DND-41 (cell line): ENCODE results near the gene MEGF6.

Source experiments
- ATAC-seq: fragments of 200-7000 bp; cut with Tn5 transposase; 3 replicates; pipeline ENCODE4 v1.9.1; 2021; ENCODE audit warnings: low read depth; ENCODE audit not compliant: insufficient read depth
- DNase-seq: peaks from one replicate; pipeline ENCODE4 v3.0.0-alpha.2; 2020
- H2AFZ ChIP-seq: 2 replicates; pipeline ENCODE4 v1.6.0; 2012; ENCODE audit warnings: low read depth, low read length
- H3K27ac ChIP-seq: 2 replicates; pipeline ENCODE4 v1.5.1; 2012; ENCODE audit warnings: low read length, inconsistent platforms
- H3K27me3 ChIP-seq: fragments of 200-600 bp; sonication (generic); 2 replicates; pipeline ENCODE4 v1.6.0; 2012; ENCODE audit warnings: low read length, mild to moderate bottlenecking, inconsistent platforms; ENCODE audit not compliant: insufficient read depth, poor library complexity
- H3K36me3 ChIP-seq: 2 replicates; pipeline ENCODE4 v1.5.1; 2012; ENCODE audit warnings: low read length, inconsistent platforms; ENCODE audit not compliant: insufficient read depth
- H3K4me1 ChIP-seq: 2 replicates; pipeline ENCODE4 v1.5.1; 2012; ENCODE audit warnings: mild to moderate bottlenecking, low read length; ENCODE audit not compliant: insufficient read depth
- H3K4me2 ChIP-seq: 2 replicates; pipeline ENCODE4 v1.6.0; 2012; ENCODE audit warnings: mild to moderate bottlenecking, moderate library complexity, low read length, inconsistent platforms; ENCODE audit not compliant: insufficient read depth
- H3K4me3 ChIP-seq, 2 experiments: fragments of 200-600 bp in 1 of 2; shearing (Covaris generic) in 1 of 2; 2 replicates each; pipeline ENCODE4 v1.5.1; 2012 to 2016; ENCODE audit warnings: inconsistent platforms in 2 of 2, low read length in 2 of 2, mild to moderate bottlenecking in 2 of 2, low read depth in 1 of 2, moderate library complexity in 1 of 2
- H3K79me2 ChIP-seq: 2 replicates; pipeline ENCODE4 v1.6.0; 2012; ENCODE audit warnings: low read length, inconsistent platforms; ENCODE audit not compliant: insufficient read depth
- H3K9ac ChIP-seq: 2 replicates; pipeline ENCODE4 v1.6.0; 2012; ENCODE audit warnings: low read depth, mild to moderate bottlenecking, inconsistent platforms, low read length, moderate library complexity
- H3K9me3 ChIP-seq: 2 replicates; pipeline ENCODE4 v1.5.1; 2012; ENCODE audit warnings: low read length, moderate library complexity, mild to moderate bottlenecking, inconsistent platforms; ENCODE audit not compliant: insufficient read depth, severe bottlenecking
- H4K20me1 ChIP-seq: 2 replicates; pipeline ENCODE4 v1.6.0; 2012; ENCODE audit warnings: low read length; ENCODE audit not compliant: insufficient read depth
- CTCF ChIP-seq: IDR thresholded peaks from 2 replicates; pipeline ENCODE4 v1.5.1; 2012; ENCODE audit warnings: borderline replicate concordance, low read length, moderate library complexity, mild to moderate bottlenecking; ENCODE audit not compliant: poor library complexity, severe bottlenecking; ENCODE audit errors: extremely low read depth
- EZH2 ChIP-seq: IDR thresholded peaks from 3 replicates; pipeline ENCODE4 v1.6.1; 2012; ENCODE audit warnings: borderline replicate concordance, low read depth, mild to moderate bottlenecking, moderate library complexity, low read length, inconsistent platforms; ENCODE audit not compliant: severe bottlenecking

MEGF6 gene

GRCh38 chr1:3494321-3495308, 116.7 kb downstream of the MEGF6 start:
- Histone ChIP-seq H3K4me1 (peaks cover 3% of the 10 kb centered on the region), H3K79me2 (no peaks in the 10 kb centered on the region), H3K27ac (no peak overlapping the region), H3K9ac (no peak overlapping the region), H3K27me3 (no peaks in the 10 kb centered on the region), H2AFZ (no peak overlapping the region), H4K20me1 (peaks cover 6% of the 10 kb centered on the region; the same call in 1 of the 2 replicates), H3K9me3 (no peaks in the 10 kb centered on the region), H3K4me2 (no peak overlapping the region), H3K4me3 (no peak overlapping the region), H3K36me3 (no peaks in the 10 kb centered on the region)
- no peak for ATAC-seq
- no peak for DNase-seq
- TF ChIP-seq EZH2 = no peak
- TF ChIP-seq CTCF = no peak

GRCh38 chr1:3492545-3493246, 118.6 kb downstream of the MEGF6 start:
- no peaks in the 10 kb centered on the region for H3K79me2 ChIP-seq
- H3K9me3 ChIP-seq = peaks cover 9% of the 10 kb centered on the region
- ATAC-seq = no peak
- H3K4me2 ChIP-seq = no peak overlapping the region
- peaks cover 3% of the 10 kb centered on the region for H3K4me1 ChIP-seq
- H3K4me3 ChIP-seq = no peak overlapping the region
- H3K36me3 ChIP-seq = no peaks in the 10 kb centered on the region
- H3K27ac ChIP-seq = no peak overlapping the region
- H2AFZ ChIP-seq = no peak overlapping the region
- no peaks in the 10 kb centered on the region for H3K27me3 ChIP-seq
- no peak for DNase-seq
- TF ChIP-seq CTCF (no peak), EZH2 (no peak)
- H4K20me1 ChIP-seq = peaks cover 6% of the 10 kb centered on the region; the same call in 1 of the 2 replicates
- H3K9ac ChIP-seq = no peak overlapping the region

- Histone ChIP-seq H3K27me3 (no peaks in the 10 kb centered on the region), H3K9me3 (peaks cover 9% of the 10 kb centered on the region), H2AFZ (no peak overlapping the region), H4K20me1 (peaks cover 6% of the 10 kb centered on the region; the same call in 1 of the 2 replicates), H3K4me3 (no peak overlapping the region), H3K9ac (no peak overlapping the region), H3K4me1 (peaks cover 3% of the 10 kb centered on the region), H3K36me3 (no peaks in the 10 kb centered on the region), H3K27ac (no peak overlapping the region), H3K79me2 (no peaks in the 10 kb centered on the region), H3K4me2 (peak overlapping the region; percentile 48)
- TF ChIP-seq EZH2 (no peak), CTCF (peak; percentile 94)
- DNase-seq (peak; percentile 81), ATAC-seq (peak; percentile 92)
Measured at GRCh38 chr1:3491291-3492246, 119.7 kb downstream of the MEGF6 start.
